Ovary (tissue), 9 donors: ENCODE measurements around the gene STXBP2. TPM values are rescaled to one million over a fixed set of nuclear protein-coding genes. Genes with fewer than 3 reads are reported as not detected.

Source experiments
- DNase-seq, 5 donors: peaks; one replicate each; pipeline ENCODE4 v3.0.0-alpha.2; 2019 to 2020
- H3K27ac ChIP-seq, 2 donors: fragments of 200-600 bp; one replicate each; pipeline versions ENCODE4 v1.5.1 to v1.8.0; 2019 to 2022
- H3K27me3 ChIP-seq: fragments of 200-600 bp; one replicate; pipeline ENCODE4 v1.8.0; 2022
- H3K36me3 ChIP-seq: fragments of 200-600 bp; sonication (generic); one replicate; pipeline ENCODE4 v1.5.1; 2019
- H3K4me1 ChIP-seq: one replicate; pipeline ENCODE4 v1.8.1; 2013; ENCODE audit warnings: mild to moderate bottlenecking, moderate library complexity; ENCODE audit not compliant: insufficient read depth
- H3K4me3 ChIP-seq: fragments of 200-600 bp; sonication (generic); one replicate; pipeline ENCODE4 v1.5.1; 2017
- H3K9me3 ChIP-seq, 2 donors: fragments of 200-600 bp in 1 of 2; sonication (generic) in 1 of 2; one replicate each; pipeline versions ENCODE4 v1.5.1 to v1.8.1; 2013 to 2019; ENCODE audit warnings: mild to moderate bottlenecking in 1 of 2, moderate library complexity in 1 of 2
- EP300 ChIP-seq: sonication (generic); formaldehyde crosslinking; IDR thresholded peaks from one replicate; pipeline ENCODE4 v1.6.1; 2017; ENCODE audit warnings: antibody characterized with exemption
- POLR2A ChIP-seq: fragments of 450-650 bp; IDR thresholded peaks from one replicate; pipeline ENCODE4 v1.6.1; 2017; ENCODE audit warnings: antibody characterized with exemption, mild to moderate bottlenecking, moderate library complexity
- WGBS, 3 donors: extraction: QIAGEN DNeasy Blood & Tissue Kit in 1 of 3; methylation state at CpG; one replicate each; pipeline versions ENCODE4 v1.1.5 to v1.1.7; 2013 to 2017; 5-methylcytosine and 5-hydroxymethylcytosine counted together
- intact Hi-C, 4 donors: fragments of 100-400 bp; cut with DNase I; formaldehyde crosslinking; loops; one replicate each; pipeline versions ENCODE4 v1.11.0 to v1.15.1; 2022 to 2023
- polyA plus RNA-seq, 2 donors: library from polyadenylated mRNA; stranded (reverse); fragments of 200-250 nt in 1 of 2; fragments of 350-450 nt in 1 of 2; fragmentation: Illumina TruSeq in 1 of 2; extraction: RNeasy Lipid Tissue Mini Kit (QIAGEN cat#74804) in 1 of 2; gene quantifications; one replicate each; pipeline ENCODE4 v1.2.3, GENCODE V29; 2013 to 2014
- total RNA-seq, 7 donors: library from RNA; depleted of rRNA in 2 of 7; stranded (reverse); fragments of >200 nt in 2 of 7; fragmentation: NEBNext Ultra II Directional in 3 of 7; extraction: Animal tissue kit (Norgen Biotek cat#: 25700) in 3 of 7; gene quantifications; one replicate each; pipeline versions ENCODE4 v1.1.0 to v1.2.4, GENCODE V29; 2016 to 2023
- TF ChIP-seq, protein P1 (sequence below), 3 donors: fragments of 450-650 bp in 2 of 3; fragments of 200-600 bp in 1 of 3; IDR thresholded peaks; one replicate each; pipeline versions ENCODE4 v1.5.1 to v1.8.0; 2016 to 2022; ENCODE audit warnings: antibody characterized with exemption in 3 of 3, mild to moderate bottlenecking in 1 of 3
- donor health status: DM: no; HTN: no; CAD: no; lungs with moderate emphysema.
- donor health status: DM: no; HTN: no; CAD: no.
- donor health status: Bipolar disorder and iron deficiency.
- donor health status: DM: yes; HTN: yes; CAD: no.
- donor health status: DM: no; HTN: no; CAD: no.
- donor health status: DM: yes; HTN: yes; CAD: no.

Gene STXBP2
- total and polyA plus RNA-seq, 9 donors, result 4.9 to 35.6 (median 11.4) TPM

DNA sequence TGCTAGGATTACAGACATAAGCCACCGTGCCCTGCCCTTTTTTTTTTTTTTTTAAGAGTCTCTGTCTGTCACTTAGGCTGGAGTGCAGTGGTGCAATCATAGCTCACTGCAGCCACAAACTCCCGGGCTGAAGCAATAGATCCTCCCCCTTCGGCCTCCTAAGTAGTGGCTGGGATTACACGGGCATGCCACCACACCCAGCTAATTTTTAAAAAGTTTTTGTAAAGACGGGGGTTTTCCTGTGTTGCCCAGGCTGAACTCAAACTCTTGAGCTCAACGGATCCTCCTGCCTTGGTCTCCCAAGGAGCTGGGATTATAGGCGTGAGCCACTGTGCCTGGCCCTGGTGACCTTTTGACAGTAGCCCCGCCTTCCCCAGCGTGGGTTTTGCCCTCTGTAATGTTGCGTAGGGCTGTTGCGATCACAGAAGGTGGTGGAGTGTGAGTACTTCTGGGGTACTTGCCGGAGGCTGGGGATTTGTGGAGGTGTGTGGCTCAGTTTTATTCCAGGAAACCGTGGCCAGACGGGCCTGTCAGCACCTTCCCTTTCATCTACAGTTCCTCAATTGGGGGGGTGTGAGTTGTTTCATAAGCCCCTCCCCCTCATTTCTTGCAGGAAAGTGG lies 20.3 kb downstream of the STXBP2 start:
- Histone ChIP-seq H3K4me3 (no peak overlapping the region), H3K27me3 (no peaks in the 10 kb centered on the region), H3K27ac (no peak overlapping the region), H3K9me3 (no peaks in the 10 kb centered on the region), H3K4me1 (no peaks in the 10 kb centered on the region), H3K36me3 (no peaks in the 10 kb centered on the region)
- DNase-seq, result no peak
- intact Hi-C loops, result no loop called here
- 50 to 56% (median 55%) methylated on average over 14 of the region's 14 CpGs for WGBS, 3 donors
- no peak for TF ChIP-seq POLR2A
- TF ChIP-seq, protein P1, sequence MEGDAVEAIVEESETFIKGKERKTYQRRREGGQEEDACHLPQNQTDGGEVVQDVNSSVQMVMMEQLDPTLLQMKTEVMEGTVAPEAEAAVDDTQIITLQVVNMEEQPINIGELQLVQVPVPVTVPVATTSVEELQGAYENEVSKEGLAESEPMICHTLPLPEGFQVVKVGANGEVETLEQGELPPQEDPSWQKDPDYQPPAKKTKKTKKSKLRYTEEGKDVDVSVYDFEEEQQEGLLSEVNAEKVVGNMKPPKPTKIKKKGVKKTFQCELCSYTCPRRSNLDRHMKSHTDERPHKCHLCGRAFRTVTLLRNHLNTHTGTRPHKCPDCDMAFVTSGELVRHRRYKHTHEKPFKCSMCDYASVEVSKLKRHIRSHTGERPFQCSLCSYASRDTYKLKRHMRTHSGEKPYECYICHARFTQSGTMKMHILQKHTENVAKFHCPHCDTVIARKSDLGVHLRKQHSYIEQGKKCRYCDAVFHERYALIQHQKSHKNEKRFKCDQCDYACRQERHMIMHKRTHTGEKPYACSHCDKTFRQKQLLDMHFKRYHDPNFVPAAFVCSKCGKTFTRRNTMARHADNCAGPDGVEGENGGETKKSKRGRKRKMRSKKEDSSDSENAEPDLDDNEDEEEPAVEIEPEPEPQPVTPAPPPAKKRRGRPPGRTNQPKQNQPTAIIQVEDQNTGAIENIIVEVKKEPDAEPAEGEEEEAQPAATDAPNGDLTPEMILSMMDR (IDR thresholded peaks at IDR 0.05), result no peak
- no peak for TF ChIP-seq EP300

DNA sequence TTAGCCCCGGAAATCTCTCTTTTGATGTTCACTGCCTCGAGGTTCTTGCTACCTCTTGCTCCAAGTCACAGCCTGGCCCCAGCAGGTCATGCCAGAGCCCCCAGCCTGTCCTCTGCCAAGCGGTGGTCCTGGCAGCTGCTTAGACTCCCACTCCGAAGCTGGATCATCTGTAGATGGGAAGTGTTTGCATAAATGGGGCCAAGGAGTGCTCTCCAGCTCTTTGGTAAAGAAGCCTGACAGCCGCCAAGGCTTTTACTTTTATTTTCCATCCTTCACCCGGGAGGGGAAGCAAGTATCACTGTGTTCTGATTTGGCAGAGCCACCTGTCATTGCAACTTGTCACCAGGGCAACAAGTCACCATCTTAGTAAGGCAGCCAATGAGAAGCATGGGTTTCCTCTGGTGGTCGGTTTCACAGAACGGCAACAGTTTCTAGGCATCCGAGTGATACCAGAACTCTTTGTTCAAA lies 21.3 kb downstream of the STXBP2 start:
- Histone ChIP-seq H3K9me3 (no peaks in the 10 kb centered on the region), H3K4me1 (no peaks in the 10 kb centered on the region), H3K27ac (no peak overlapping the region), H3K4me3 (no peak overlapping the region), H3K36me3 (no peaks in the 10 kb centered on the region), H3K27me3 (no peaks in the 10 kb centered on the region)
- no peak for DNase-seq
- 15 to 31% (median 17%) methylated on average over 9 of the region's 9 CpGs for WGBS, 3 donors
- TF ChIP-seq, protein P1 (IDR thresholded peaks at IDR 0.05), result no peak
- TF ChIP-seq POLR2A (no peak), EP300 (no peak)
- intact Hi-C loops, result no loop called here

DNA sequence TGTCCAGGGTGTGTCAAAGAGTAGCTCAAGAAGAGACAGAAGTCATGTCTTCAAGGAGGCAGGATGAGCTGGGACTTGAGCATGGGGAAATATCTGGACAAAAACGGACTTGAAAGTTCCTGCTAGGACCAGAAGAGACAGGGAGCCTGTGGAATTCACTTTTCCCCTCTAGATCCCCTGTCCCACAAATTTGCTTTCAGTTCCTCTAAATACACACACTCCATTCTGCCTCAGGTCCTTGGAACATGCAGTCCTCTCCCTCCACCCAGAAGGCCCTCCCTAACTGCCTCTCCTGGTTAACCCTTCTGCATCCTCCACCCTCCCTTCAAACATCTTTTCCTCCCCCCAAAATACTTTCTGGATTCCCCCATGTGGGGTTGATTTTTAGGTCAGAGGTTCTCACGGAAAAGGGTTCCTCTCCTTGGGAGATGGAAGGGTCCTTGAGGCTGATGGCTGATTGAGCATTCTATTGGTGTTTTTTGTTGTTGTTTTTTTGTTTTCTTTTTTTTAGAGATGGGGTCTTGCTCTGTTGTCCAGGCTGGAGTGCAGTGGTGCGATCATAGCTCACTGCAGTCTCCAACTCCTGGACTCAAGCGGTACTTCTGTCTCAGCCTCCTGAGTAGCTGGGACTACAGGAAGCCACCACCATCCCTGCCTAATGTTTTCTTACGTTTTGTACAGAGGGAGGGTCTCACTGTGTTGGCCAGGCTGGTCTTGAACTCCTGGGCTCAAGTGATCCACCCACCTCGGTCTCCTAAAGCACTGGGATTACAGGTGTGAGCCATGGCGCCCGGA lies 25.0 kb downstream of the STXBP2 start:
- TF ChIP-seq, protein P1 (IDR thresholded peaks at IDR 0.05), result no peak
- TF ChIP-seq POLR2A, result no peak
- TF ChIP-seq EP300, result no peak
- intact Hi-C loops, result no loop called here
- 71 to 76% (median 71%) methylated on average over 8 of the region's 8 CpGs for WGBS, 3 donors

DNA sequence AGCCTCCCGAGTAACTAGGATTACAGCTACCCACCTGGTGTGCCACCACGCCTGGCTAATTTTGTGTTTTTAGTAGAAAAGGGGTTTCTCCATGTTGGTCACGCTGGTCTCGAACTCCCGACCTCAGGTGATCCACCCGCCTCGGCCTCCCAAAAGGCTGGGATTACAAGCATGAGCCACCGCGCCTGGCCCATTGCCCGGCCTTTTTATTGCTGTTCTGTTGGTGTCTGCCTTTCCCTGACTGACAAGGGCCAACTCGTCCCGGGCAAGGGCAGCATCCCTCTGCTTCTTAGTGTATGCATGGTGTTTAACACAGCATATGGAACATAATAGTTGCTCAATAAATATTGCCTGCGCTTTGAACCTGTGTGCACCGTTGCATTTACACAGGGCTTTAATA lies 25.7 kb downstream of the STXBP2 start:
- Histone ChIP-seq H3K27ac (no peak overlapping the region), H3K4me1 (no peaks in the 10 kb centered on the region), H3K9me3 (no peaks in the 10 kb centered on the region), H3K36me3 (no peaks in the 10 kb centered on the region), H3K27me3 (no peaks in the 10 kb centered on the region), H3K4me3 (no peak overlapping the region)
- intact Hi-C loops, result no loop called here
- 82 to 87% (median 84%) methylated on average over 14 of the region's 14 CpGs for WGBS, 3 donors
- TF ChIP-seq, protein P1 (IDR thresholded peaks at IDR 0.05), result no peak
- TF ChIP-seq POLR2A, result no peak
- TF ChIP-seq EP300, result no peak
- no peak for DNase-seq

More for the DNA sequence above, 25.0 kb downstream of the STXBP2 start:
- Histone ChIP-seq H3K27me3 (no peaks in the 10 kb centered on the region), H3K9me3 (no peaks in the 10 kb centered on the region), H3K36me3 (no peaks in the 10 kb centered on the region), H3K27ac (no peak overlapping the region), H3K4me1 (no peaks in the 10 kb centered on the region), H3K4me3 (no peak overlapping the region)
- no peak for DNase-seq
